Measurements from ENCODE around the gene OR2W3.

OR2W3 gene

DNA sequence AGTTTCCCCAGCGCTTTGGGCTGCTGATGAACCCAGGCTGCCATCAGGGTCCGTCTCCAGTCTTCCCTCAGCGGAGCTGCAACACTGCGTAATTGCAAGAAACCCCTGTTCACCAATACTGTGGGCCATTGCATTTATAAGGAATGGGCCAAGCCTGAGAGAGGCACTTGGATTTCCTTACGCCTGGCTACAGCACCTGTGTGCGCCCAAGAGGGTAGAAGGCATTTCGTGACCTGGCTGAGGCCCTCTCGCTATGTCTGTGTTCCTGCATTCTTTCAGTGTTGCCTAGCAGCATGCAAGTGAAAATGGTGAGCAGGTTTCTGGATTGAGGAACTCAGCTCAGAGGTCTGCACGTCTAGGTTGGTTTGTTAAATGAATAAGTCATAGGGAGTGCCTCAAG lies 12.0 kb upstream of the OR2W3 start:
- no peaks in the 10 kb centered on the region for H3K27me3 Mint-ChIP-seq (ENCODE audit: low read depth)
- peaks cover 25% of the 10 kb centered on the region for H3K9me3 Mint-ChIP-seq
- TF ChIP-seq, protein P1, sequence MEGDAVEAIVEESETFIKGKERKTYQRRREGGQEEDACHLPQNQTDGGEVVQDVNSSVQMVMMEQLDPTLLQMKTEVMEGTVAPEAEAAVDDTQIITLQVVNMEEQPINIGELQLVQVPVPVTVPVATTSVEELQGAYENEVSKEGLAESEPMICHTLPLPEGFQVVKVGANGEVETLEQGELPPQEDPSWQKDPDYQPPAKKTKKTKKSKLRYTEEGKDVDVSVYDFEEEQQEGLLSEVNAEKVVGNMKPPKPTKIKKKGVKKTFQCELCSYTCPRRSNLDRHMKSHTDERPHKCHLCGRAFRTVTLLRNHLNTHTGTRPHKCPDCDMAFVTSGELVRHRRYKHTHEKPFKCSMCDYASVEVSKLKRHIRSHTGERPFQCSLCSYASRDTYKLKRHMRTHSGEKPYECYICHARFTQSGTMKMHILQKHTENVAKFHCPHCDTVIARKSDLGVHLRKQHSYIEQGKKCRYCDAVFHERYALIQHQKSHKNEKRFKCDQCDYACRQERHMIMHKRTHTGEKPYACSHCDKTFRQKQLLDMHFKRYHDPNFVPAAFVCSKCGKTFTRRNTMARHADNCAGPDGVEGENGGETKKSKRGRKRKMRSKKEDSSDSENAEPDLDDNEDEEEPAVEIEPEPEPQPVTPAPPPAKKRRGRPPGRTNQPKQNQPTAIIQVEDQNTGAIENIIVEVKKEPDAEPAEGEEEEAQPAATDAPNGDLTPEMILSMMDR (IDR thresholded peaks at IDR 0.05; ENCODE audit: unreplicated experiment in 3 of 3) = no peak
- H3K4me1 Mint-ChIP-seq = no peaks in the 10 kb centered on the region
- no peak overlapping the region for H3K4me3 Mint-ChIP-seq
- no peak overlapping the region for H3K27ac Mint-ChIP-seq
- no peaks in the 10 kb centered on the region for H3K36me3 Mint-ChIP-seq (ENCODE audit: low read depth)

DNA sequence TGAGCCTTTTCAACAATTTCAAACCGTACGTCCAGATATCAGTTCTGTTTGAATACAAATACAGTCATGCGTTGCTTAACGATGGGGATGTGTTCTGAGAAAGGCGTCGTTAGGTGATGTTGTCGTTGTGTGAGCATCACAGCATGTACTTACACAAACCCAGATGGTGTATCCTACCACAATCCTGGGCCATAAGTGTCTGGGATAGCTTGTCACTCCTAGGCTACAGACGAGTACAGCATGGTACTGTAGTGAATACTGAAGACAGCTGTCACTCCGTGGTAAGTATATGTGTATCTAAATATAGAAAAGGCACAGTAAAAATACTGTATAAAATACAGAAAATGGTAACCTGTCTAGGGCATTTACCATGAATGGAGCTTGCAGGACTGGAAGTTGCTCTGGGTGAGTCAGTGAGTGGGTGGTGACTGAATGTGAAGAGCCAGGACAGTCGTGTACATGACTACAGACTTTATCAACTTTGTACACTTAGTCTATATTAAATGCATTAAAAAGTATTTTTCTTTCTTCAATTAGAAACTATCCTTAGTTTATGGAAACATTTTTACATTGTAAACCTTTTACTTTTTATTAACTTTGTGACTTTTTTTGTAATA lies 10.5 kb upstream of the OR2W3 start:
- H3K36me3 Mint-ChIP-seq (ENCODE audit: low read depth) = no peaks in the 10 kb centered on the region
- H3K27ac Mint-ChIP-seq = no peak overlapping the region
- no peaks in the 10 kb centered on the region for H3K4me1 Mint-ChIP-seq
- peaks cover 12% of the 10 kb centered on the region for H3K9me3 Mint-ChIP-seq
- H3K4me3 Mint-ChIP-seq = no peak overlapping the region
- no peaks in the 10 kb centered on the region for H3K27me3 Mint-ChIP-seq (ENCODE audit: low read depth)
- TF ChIP-seq, protein P1 (IDR thresholded peaks at IDR 0.05; ENCODE audit: unreplicated experiment in 3 of 3) = no peak

- peaks cover 5% of the 10 kb centered on the region for H3K27me3 Mint-ChIP-seq (ENCODE audit: low read depth)
- H3K27ac Mint-ChIP-seq = no peak overlapping the region
- no peaks in the 10 kb centered on the region for H3K36me3 Mint-ChIP-seq (ENCODE audit: low read depth)
- H3K4me3 Mint-ChIP-seq = no peak overlapping the region
- no peaks in the 10 kb centered on the region for H3K4me1 Mint-ChIP-seq
- TF ChIP-seq, protein P1 (IDR thresholded peaks at IDR 0.05; ENCODE audit: unreplicated experiment in 3 of 3) = no peak
- peaks cover 22% of the 10 kb centered on the region for H3K9me3 Mint-ChIP-seq
Measured at GRCh38 chr1:247895976-247896375, 589 bp downstream of the OR2W3 start.

DNA sequence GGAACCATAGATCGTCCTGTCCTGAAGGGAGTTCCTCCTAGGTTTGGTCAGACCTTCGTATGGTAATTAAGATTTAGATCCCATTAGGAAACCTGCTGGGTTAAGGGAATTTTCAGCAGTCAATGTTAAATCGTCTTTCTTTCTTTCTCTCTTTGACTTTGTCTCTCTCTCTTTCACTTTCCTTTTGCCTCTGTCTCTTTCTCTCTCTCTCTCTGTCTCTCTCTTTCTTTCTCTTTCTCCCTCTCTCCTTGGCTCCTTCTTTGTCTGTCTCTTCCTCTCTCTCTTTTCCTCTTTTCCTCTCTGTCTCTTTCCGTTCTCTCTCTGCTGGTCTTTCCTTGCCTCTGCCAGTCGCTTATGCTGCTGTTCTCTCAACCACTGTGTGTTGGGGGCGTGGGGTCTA lies 8.7 kb downstream of the OR2W3 start:
- H3K4me1 Mint-ChIP-seq = no peaks in the 10 kb centered on the region

GRCh38 chr1:247905181-247905580 lies 9.8 kb downstream of the OR2W3 start:
- peaks cover 46% of the 10 kb centered on the region for H3K9me3 Mint-ChIP-seq
- H3K27ac Mint-ChIP-seq = no peak overlapping the region
- no peak overlapping the region for H3K4me3 Mint-ChIP-seq

More for the DNA sequence above, 8.7 kb downstream of the OR2W3 start:
- Mint-ChIP-seq H3K4me3 (no peak overlapping the region), H3K27me3 (ENCODE audit: low read depth) (no peaks in the 10 kb centered on the region), H3K36me3 (ENCODE audit: low read depth) (no peaks in the 10 kb centered on the region), H3K27ac (no peak overlapping the region), H3K9me3 (peaks cover 42% of the 10 kb centered on the region)
- TF ChIP-seq, protein P1 (IDR thresholded peaks at IDR 0.05; ENCODE audit: unreplicated experiment in 3 of 3) = no peak

More at GRCh38 chr1:247905181-247905580, 9.8 kb downstream of the OR2W3 start:
- Mint-ChIP-seq H3K4me1 (no peaks in the 10 kb centered on the region), H3K27me3 (ENCODE audit: low read depth) (no peaks in the 10 kb centered on the region), H3K36me3 (ENCODE audit: low read depth) (no peaks in the 10 kb centered on the region)
- TF ChIP-seq, protein P1 (IDR thresholded peaks at IDR 0.05; ENCODE audit: unreplicated experiment in 3 of 3) = no peak

All from nephron (organoid).